Measurements from ENCODE around the gene MCCC2.
A peak's percentile ranks its signal among the peaks of the same experiment; 100 is the strongest.

Gene MCCC2

DNA sequence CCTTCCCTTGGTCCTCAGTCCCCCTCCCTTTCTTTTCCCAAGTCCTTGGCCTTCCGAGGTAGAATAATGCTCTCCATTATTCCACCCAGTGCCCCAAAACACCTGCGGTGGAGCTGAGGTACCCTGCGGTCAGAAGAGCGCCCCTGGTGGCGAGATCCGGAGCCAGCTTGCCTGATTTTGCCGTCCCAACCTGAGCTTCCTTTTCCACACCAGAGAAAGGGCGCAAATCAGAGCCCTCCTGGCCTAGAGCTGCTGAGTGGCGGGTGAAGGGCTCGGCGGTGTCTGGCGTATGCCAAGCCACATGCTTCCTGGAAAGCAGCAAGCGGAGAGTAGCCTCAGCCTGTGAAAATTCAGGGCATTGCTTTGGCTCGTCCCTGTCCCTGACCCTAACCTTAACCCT is 110.8 kb downstream of the MCCC2 start:
- TF ChIP-seq, protein P1, sequence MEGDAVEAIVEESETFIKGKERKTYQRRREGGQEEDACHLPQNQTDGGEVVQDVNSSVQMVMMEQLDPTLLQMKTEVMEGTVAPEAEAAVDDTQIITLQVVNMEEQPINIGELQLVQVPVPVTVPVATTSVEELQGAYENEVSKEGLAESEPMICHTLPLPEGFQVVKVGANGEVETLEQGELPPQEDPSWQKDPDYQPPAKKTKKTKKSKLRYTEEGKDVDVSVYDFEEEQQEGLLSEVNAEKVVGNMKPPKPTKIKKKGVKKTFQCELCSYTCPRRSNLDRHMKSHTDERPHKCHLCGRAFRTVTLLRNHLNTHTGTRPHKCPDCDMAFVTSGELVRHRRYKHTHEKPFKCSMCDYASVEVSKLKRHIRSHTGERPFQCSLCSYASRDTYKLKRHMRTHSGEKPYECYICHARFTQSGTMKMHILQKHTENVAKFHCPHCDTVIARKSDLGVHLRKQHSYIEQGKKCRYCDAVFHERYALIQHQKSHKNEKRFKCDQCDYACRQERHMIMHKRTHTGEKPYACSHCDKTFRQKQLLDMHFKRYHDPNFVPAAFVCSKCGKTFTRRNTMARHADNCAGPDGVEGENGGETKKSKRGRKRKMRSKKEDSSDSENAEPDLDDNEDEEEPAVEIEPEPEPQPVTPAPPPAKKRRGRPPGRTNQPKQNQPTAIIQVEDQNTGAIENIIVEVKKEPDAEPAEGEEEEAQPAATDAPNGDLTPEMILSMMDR (IDR thresholded peaks at IDR 0.05; ENCODE audit: extremely low read depth, missing control alignments): peak; percentile 42
- DNase-seq (ENCODE audit: low spot score): no peak

DNA sequence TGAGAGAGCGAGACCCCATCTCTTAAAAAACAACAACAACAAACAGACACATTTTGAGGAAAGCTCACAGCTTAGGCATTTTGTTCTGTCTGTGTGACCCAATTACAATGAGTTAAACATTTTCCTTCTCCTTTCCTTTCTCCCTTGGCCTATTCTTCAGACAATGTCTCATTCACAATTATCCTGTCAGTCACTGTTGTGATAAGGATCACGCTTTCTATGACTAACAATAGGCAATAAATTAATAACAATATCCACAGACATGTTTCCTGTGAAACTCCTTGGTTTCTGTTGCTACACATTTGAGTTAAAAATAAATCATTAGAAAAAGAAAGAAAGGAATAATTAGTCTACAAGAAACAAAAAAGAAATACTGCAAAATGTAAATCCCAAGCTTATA is 112.1 kb downstream of the MCCC2 start:
- TF ChIP-seq, protein P1 (IDR thresholded peaks at IDR 0.05; ENCODE audit: extremely low read depth, missing control alignments): no peak
- no peak for DNase-seq (ENCODE audit: low spot score)

DNA sequence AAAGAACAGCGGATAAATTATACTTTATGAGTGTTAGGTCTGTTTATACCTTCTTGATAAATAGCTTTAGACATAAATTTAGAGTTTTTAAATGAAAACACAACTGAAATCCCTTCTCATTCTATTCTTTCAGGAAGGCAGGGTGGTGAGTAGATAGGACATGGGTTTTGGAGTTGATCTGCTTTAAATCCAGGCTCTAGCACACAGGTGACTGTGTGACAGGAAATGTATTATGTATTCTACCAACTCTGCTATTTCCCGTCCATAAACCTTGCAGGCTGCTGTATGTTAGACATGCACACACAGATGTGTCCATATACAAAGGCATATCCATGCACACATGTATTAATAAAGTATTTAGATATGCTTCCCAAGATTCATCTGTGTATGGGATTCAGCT is 112.6 kb downstream of the MCCC2 start:
- no peak for DNase-seq (ENCODE audit: low spot score)
- TF ChIP-seq, protein P1 (IDR thresholded peaks at IDR 0.05; ENCODE audit: extremely low read depth, missing control alignments): no peak

DNA sequence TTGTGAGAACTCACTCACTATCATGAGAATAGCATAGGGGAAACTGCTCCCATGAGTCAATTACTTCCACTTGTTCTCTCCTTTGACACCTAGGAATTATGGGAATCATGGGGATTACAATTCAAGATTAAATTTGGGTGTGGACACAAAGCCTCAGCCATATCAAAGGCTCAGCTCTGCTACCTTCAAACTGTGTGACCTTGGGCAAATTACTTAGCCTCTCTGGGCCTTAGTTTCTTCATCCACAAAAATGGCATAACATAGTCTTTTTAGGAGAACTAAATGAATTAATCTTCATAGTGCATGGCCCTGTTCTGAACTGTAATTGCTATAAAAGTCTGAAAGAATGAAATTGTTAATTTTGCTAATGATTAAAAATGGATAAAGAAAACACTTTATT is 113.7 kb downstream of the MCCC2 start:
- DNase-seq (ENCODE audit: low spot score): no peak
- TF ChIP-seq, protein P1 (IDR thresholded peaks at IDR 0.05; ENCODE audit: extremely low read depth, missing control alignments): no peak

DNA sequence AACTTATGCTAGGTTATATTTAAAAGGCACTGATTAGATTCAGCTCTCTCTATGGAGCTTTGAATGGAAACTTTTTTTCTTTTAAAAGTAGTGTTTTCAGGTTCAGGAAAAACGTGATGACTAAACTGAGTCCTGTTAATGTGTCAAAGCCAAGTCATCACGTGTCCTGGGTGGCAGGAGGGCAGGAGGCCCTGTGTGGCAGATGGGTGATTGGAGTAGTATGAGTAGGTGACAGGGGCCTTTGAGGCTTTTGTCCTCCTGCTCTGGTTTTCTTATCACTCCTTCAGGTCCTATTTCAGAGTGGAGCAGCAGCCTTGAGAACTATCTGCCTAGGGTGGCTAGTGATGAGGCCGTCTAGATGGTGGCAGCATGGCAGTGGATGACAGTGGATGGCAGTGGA is 114.3 kb downstream of the MCCC2 start:
- no peak for DNase-seq (ENCODE audit: low spot score)
- TF ChIP-seq, protein P1 (IDR thresholded peaks at IDR 0.05; ENCODE audit: extremely low read depth, missing control alignments): no peak

DNA sequence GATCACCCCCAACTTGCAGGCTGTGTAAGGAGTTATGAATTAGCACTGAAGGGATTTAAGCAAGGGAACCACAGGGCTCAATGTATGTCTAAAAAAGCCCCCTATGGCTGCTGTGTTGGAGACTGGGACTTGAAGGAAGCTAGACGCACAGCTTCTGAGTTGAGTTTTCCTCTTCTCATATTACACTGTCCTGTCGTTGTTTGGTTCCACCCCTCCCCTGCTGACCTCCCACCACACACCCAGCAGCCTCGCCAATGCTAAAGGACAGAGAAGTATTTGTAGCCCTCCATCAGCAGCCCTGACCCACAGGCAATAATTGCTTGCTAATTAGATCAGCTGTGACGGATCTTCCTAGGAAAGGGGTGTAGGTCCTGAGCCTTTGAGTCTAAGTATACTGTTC is 116.8 kb downstream of the MCCC2 start:
- no peak for DNase-seq (ENCODE audit: low spot score)
- TF ChIP-seq, protein P1 (IDR thresholded peaks at IDR 0.05; ENCODE audit: extremely low read depth, missing control alignments): no peak

DNA sequence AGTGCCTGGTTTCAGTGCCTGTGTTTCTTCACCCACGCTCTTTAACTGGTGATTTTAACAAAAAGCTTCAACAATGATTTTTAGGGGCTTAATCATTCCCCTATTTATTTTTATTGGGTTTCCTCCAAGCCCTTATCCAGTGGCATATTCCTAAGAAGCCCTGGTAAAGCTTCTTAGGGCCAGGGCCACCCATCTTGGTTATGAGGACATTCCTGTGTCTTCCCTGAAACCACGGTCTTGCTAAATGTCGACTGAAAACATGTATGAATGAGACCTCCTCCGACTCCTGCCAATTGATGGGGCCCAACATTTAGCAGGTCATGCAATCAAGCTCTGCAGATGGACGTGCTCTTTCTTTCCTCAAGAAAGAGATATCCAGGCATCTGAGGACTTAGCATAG is 118.3 kb downstream of the MCCC2 start:
- DNase-seq (ENCODE audit: low spot score): no peak
- TF ChIP-seq, protein P1 (IDR thresholded peaks at IDR 0.05; ENCODE audit: extremely low read depth, missing control alignments): no peak

Data from GM20000 (cell line).